ENCODE data around the gene RP9. TPM values are rescaled to one million over a fixed set of nuclear protein-coding genes. Genes with fewer than 3 reads are reported as not detected.

RP9 gene
- total and polyA plus RNA-seq, 2 of the 4 experiments (the other 2 are of a cell fraction) = 9.5 to 18.1 TPM

GRCh38 chr7:33107136-33108066 is 1.8 kb downstream of the RP9 start:
- H2AK5ac ChIP-seq (ENCODE audit: low read depth, low read length) = no peak overlapping the region; the same call in 1 of the 2 replicates
- no peak overlapping the region for H3K27ac ChIP-seq (ENCODE audit: insufficient read depth, low read length)
- H3K18ac ChIP-seq (ENCODE audit: low read depth, low read length) = no peak overlapping the region
- H3K4me3 ChIP-seq (ENCODE audit: insufficient read depth, low read depth, low read length) = peak overlapping the region; percentile 92
- no peak overlapping the region for H3K23ac ChIP-seq (ENCODE audit: low read depth, low read length)
- no peak overlapping the region for H4K5ac ChIP-seq (ENCODE audit: low read depth, low read length)
- peak overlapping the region in 1 of 2 experiments; percentile 53; a peak in 1 of 4 replicates for H4K8ac ChIP-seq (ENCODE audit: low read depth in 2 of 2, low read length in 2 of 2)
- ChIA-PET POLR2A (ENCODE audit: unreplicated experiment) (no interaction called here), CTCF (interaction anchor here (0.5 to 1.6 kb wide), 7 partner anchors 10 to 299 kb away, joined by 3 to 5 read pairs (median 3); no protein-coding TSS in a partner anchor)
- no CpG with 5 or more reads among the region's 7 CpGs for WGBS, 2 experiments (ENCODE audit: extremely low coverage in 2 of 2, insufficient read length in 1 of 2)
- H3K4me2 ChIP-seq (ENCODE audit: low read depth, low read length) = peak overlapping the region; percentile 100
- H2BK5ac ChIP-seq (ENCODE audit: low read depth, low read length, poor library complexity, severe bottlenecking) = no peak overlapping the region
- H3K14ac ChIP-seq (replicated peaks; ENCODE audit: low read depth, low read length) = 0 out of 2 replicates have a peak overlapping the region, but pooled peaks have one; percentile 7
- intact Hi-C loops (cut with micrococcal nuclease) = loop anchor here (1.0 to 5.0 kb wide), 6 partner anchors 150 to 613 kb away; partner anchors contain the start of genes AVL9, FKBP9 and KBTBD2
- in situ Hi-C loops (cut with MboI; ENCODE audit: low sequenced_read_pairs) = no loop called here
- no peak overlapping the region for H2BK15ac ChIP-seq (ENCODE audit: low read depth, low read length)
- H4K91ac ChIP-seq (ENCODE audit: insufficient read depth, low read depth, low read length) = no peak overlapping the region
- TF ChIP-seq, protein P1, sequence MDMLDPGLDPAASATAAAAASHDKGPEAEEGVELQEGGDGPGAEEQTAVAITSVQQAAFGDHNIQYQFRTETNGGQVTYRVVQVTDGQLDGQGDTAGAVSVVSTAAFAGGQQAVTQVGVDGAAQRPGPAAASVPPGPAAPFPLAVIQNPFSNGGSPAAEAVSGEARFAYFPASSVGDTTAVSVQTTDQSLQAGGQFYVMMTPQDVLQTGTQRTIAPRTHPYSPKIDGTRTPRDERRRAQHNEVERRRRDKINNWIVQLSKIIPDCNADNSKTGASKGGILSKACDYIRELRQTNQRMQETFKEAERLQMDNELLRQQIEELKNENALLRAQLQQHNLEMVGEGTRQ (IDR thresholded peaks at IDR 0.05; ENCODE audit: low read depth, low read length) = no peak
- TF ChIP-seq RCOR1 (IDR thresholded peaks at IDR 0.05; ENCODE audit: insufficient replicate concordance, low read length) (no peak), CTCF (conservative IDR thresholded peaks at IDR 0.05; ENCODE audit: low read depth, low read length) (peak; percentile 68), POLR2A (IDR thresholded peaks at IDR 0.05; ENCODE audit: low read depth, low read length) (no peak), RAD21 (IDR thresholded peaks at IDR 0.05; ENCODE audit: low read length) (peak; percentile 72), SMC3 (IDR thresholded peaks at IDR 0.05; ENCODE audit: low read depth, low read length) (peak; percentile 70), CEBPB (IDR thresholded peaks at IDR 0.05; ENCODE audit: low read depth, low read length) (no peak), NFE2L2 (IDR thresholded peaks at IDR 0.05; ENCODE audit: low read depth, low read length) (no peak), BHLHE40 (IDR thresholded peaks at IDR 0.05; ENCODE audit: low read depth, low read length) (no peak), MXI1 (IDR thresholded peaks at IDR 0.05; ENCODE audit: borderline replicate concordance, low read depth, low read length) (no peak)
- no peaks in the 10 kb centered on the region for H3K9me1 ChIP-seq (ENCODE audit: insufficient read depth, low read length)
- no peaks in the 10 kb centered on the region for H3K9me3 ChIP-seq (ENCODE audit: control insufficient read depth, insufficient read depth, low read length)
- H3K4ac ChIP-seq (ENCODE audit: low read depth, low read length) = peak overlapping the region; percentile 61; the same call in 1 of the 2 replicates
- H3K79me1 ChIP-seq (ENCODE audit: low read depth in 1 of 2, low read length in 2 of 2) = peaks cover 31 to 45% of the 10 kb centered on the region in 2 experiments
- H3K4me1 ChIP-seq (ENCODE audit: control insufficient read depth, insufficient read depth, low read length) = peaks cover 6% of the 10 kb centered on the region
- no peak overlapping the region for H2AFZ ChIP-seq (replicated peaks; ENCODE audit: low read length, poor library complexity)
- no peak overlapping the region for H2BK120ac ChIP-seq (ENCODE audit: low read depth, low read length)
- peak; percentile 67 for DNase-seq
- no peak overlapping the region for H2AK9ac ChIP-seq (replicated peaks; ENCODE audit: low read depth, low read length, poor library complexity)
- H3K9ac ChIP-seq (ENCODE audit: low read depth, low read length) = peak overlapping the region; percentile 77
- BruUV-seq (replicated peaks) = TSS peak; percentile 17
- peaks cover 13% of the 10 kb centered on the region for H4K20me1 ChIP-seq (ENCODE audit: insufficient read depth, low read length)
- peaks cover 12% of the 10 kb centered on the region for H3K36me3 ChIP-seq (ENCODE audit: control insufficient read depth, insufficient read depth, low read length)
- dilution Hi-C loops (cut with HindIII; ENCODE audit: low sequenced_read_pairs, unreplicated experiment) = no loop called here
- H3K27me3 ChIP-seq (ENCODE audit: control insufficient read depth, insufficient read depth, low read length) = peaks cover 5% of the 10 kb centered on the region; the same call in 1 of the 2 replicates
- no peak overlapping the region for H3K56ac ChIP-seq (ENCODE audit: extremely low read depth, insufficient read depth, low read length)
- no peak overlapping the region for H2BK20ac ChIP-seq (ENCODE audit: low read depth, low read length)
- ATAC-seq (ENCODE audit: low read depth) = peak; percentile 36
